GM06990 (cell line): ENCODE data around the gene HOXC9.

Experiments used
- DNase-seq: peaks from one replicate; pipeline ENCODE4 v3.0.0-alpha.2; 2011; ENCODE audit not compliant: insufficient read length; ENCODE audit errors: extremely low read depth
- H3K27me3 ChIP-seq: replicated peaks from 2 replicates; pipeline ENCODE4 v1.6.0; 2011; ENCODE audit warnings: low read length; ENCODE audit not compliant: control insufficient read depth, insufficient read depth
- H3K36me3 ChIP-seq: 2 replicates; pipeline ENCODE4 v1.5.1; 2011; ENCODE audit warnings: low read length; ENCODE audit not compliant: control insufficient read depth, insufficient read depth
- H3K4me3 ChIP-seq: replicated peaks from 2 replicates; pipeline ENCODE4 v1.5.1; 2011; ENCODE audit warnings: low read depth, mild to moderate bottlenecking, control low read depth, low read length
- CTCF ChIP-seq: IDR thresholded peaks from 2 replicates; pipeline ENCODE4 v1.5.1; 2011; ENCODE audit warnings: low read length, control low read depth, mild to moderate bottlenecking, inconsistent platforms; ENCODE audit not compliant: insufficient read depth, poor library complexity, severe bottlenecking

Gene HOXC9

GRCh38 chr12:54012631-54013409 lies 12.9 kb downstream of the HOXC9 start:
- Histone ChIP-seq H3K36me3 (no peaks in the 10 kb centered on the region), H3K4me3 (no peak overlapping the region), H3K27me3 (peaks cover 3% of the 10 kb centered on the region)
- DNase-seq, result no peak
- TF ChIP-seq CTCF, result peak; percentile 17

DNA sequence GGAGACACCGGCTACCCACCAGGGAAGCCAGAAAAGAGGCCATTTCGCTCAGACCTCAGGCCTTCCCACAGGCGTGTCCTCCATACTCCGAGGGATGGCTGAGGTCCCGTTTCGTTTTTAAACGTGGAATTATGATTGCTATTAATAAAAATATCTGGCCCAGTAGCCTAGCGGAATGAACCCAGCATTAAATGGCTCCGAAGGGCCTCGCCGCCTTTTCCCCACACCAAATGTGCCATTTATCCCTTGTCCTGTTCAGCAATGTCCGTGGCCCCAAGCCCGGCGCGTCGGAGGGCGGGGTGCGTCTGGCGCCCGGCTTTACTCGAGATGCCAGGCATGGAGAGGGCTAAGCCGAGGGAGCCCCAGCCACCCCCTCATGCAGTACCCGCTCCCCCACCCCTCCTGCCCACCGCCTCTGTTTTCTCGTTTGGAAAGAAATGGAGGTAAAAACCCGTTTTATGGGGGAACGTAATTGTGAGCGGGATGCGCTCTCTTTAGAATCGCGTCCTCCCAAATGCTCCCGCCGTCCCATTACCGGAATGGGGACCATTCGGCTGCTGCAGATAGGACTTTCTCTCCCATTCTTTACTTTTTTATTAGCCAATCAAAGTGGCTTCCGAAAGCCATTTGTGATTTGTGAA lies 14.5 kb downstream of the HOXC9 start:
- DNase-seq, result no peak
- Histone ChIP-seq H3K36me3 (no peaks in the 10 kb centered on the region), H3K27me3 (peaks cover 3% of the 10 kb centered on the region), H3K4me3 (no peak overlapping the region)
- no peak for TF ChIP-seq CTCF

DNA sequence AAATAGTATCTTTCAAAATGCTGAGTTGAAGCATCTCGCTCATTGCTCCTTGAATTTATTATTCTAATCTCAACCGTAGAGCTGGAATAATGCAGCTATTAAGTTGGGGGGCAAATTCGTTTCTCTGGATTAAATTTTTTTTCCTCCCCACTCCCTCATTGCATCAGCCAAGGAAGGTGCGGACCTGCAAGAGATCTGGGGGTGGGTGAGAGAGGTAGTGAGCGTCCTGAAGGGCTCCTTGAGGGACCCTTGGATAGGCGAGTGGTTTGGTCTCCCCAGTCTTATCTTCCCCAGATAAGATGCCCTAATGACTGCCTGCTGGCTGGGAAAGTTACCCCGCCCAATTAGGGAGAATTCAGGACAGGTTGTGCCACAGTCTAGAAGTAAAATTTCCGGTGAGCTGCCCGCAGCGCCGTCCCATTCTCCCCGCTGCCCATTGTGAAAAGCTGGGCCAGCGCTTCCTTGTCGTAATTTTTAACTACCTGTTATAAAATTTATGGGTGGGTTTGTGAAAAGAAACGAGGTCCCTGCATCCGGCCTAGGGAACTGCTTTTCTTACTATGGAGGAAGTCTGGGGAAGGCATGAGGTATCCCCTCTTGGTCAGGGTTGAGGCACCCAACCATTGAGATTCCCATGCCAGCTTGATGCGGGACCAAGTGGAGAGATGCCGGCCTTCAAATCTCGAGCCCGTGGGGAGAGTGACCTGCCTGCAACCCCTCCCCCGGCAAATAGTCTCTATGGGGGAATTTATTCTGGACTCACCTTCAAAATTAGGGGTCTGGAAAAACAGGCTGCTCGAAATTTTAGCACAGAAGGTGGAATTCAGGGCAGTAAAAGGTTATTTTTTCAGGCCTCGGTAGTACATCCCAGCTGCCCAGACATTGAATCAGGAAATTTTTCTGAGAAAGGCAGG lies 15.3 kb downstream of the HOXC9 start:
- Histone ChIP-seq H3K4me3 (no peak overlapping the region), H3K27me3 (peaks cover 1% of the 10 kb centered on the region), H3K36me3 (no peaks in the 10 kb centered on the region)
- TF ChIP-seq CTCF, result no peak
- DNase-seq, result no peak

DNA sequence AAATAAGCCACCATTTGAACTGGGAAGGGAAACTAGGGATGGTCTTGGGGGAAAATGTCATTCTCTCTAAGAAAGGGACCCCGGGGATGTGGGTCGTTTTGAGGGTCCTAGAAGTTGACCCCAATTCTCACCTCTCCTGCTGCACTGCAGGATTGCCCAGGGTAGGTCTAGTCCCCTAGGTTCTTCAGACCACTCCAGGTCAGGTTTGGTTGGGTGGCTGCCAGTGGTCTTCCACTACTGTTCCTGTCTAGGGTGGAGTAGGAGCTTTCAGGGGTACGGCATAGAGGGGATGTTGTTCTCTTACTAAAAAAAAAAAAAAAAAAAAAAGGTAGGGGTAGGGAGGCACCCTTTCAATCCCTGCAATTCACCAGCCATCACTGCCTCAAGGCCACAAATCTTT lies 16.1 kb downstream of the HOXC9 start:
- H3K27me3 ChIP-seq, result peaks cover 1% of the 10 kb centered on the region
- TF ChIP-seq CTCF, result no peak
- DNase-seq, result no peak
- H3K4me3 ChIP-seq, result no peak overlapping the region
- H3K36me3 ChIP-seq, result no peaks in the 10 kb centered on the region

DNA sequence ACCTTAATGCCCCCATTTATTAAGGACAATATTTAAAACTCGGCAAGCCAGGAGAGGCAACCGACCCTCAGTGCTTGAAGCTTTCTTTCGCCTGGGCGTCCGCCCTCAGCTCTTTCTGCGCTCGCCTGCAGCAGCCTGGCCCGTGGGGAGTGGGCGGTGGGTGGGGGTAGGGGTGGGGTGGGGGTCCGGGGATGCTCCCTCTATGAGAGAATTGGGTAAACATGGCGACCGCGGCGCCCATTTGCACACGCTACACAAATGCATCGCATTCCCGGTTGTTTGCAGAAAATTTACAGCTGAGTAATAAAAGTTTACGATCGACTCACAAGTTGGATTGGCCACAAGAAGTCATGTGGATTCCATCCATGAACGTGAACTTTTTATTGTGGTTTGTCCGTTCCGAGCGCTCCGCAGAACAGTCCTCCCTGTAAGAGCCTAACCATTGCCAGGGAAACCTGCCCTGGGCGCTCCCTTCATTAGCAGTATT lies 16.6 kb downstream of the HOXC9 start:
- Histone ChIP-seq H3K4me3 (no peak overlapping the region), H3K27me3 (peaks cover 1% of the 10 kb centered on the region), H3K36me3 (no peaks in the 10 kb centered on the region)
- TF ChIP-seq CTCF, result no peak
- DNase-seq, result no peak
